ENCODE measurements around the gene ZBTB3.
A peak's percentile ranks its signal among the peaks of the same experiment; 100 is the strongest.
"Not testable (repeated sequence)": the region's sequence is repeated elsewhere in the genome, so short reads cannot be mapped to it uniquely, and the experiment has no call there.

ZBTB3 gene

GRCh38 chr11:62757846-62758788, 4.2 kb upstream of the ZBTB3 start:
- DNase-seq (ENCODE audit: low read depth): no peak

GRCh38 chr11:62755086-62755615, 1.2 kb upstream of the ZBTB3 start:
- DNase-seq (ENCODE audit: low read depth): no peak

GRCh38 chr11:62752994-62753735, 795 bp downstream of the ZBTB3 start:
- no peak for DNase-seq (ENCODE audit: low read depth)

GRCh38 chr11:62752177-62752785, 1.7 kb downstream of the ZBTB3 start:
- no peak for DNase-seq (ENCODE audit: low read depth)

- not testable (repeated sequence) for DNase-seq (ENCODE audit: low read depth)
These were observed 4.0 kb downstream of the ZBTB3 start for GRCh38 chr11:62749931-62750330.

GRCh38 chr11:62747475-62748160, 6.3 kb downstream of the ZBTB3 start:
- no peak for DNase-seq (ENCODE audit: low read depth)

GRCh38 chr11:62737196-62737595, 16.8 kb downstream of the ZBTB3 start:
- DNase-seq (ENCODE audit: low read depth): no peak

GRCh38 chr11:62732830-62733229, 21.1 kb downstream of the ZBTB3 start:
- DNase-seq (ENCODE audit: low read depth): no peak

- DNase-seq (ENCODE audit: low read depth): not testable (repeated sequence)
These were observed 23.9 kb downstream of the ZBTB3 start for GRCh38 chr11:62730076-62730475.

- peak; percentile 73 for DNase-seq (ENCODE audit: low read depth)
These were observed 25.6 kb downstream of the ZBTB3 start, which contains the start of gene TTC9C for GRCh38 chr11:62728171-62728988. Gene TTC9C (plus strand): TSS chr11:62728486. CDS start chr11:62728849, 363 bp downstream.

- DNase-seq (ENCODE audit: low read depth): peak; percentile 72
These were observed 26.1 kb downstream of the ZBTB3 start for GRCh38 chr11:62727872-62728170.

GRCh38 chr11:62727165-62727871, 26.6 kb downstream of the ZBTB3 start, which contains the start of gene HNRNPUL2:
Gene HNRNPUL2 (minus strand): TSS chr11:62727457. CDS start chr11:62727156, 301 bp downstream.
- peak; percentile 99 for DNase-seq (ENCODE audit: low read depth)

GRCh38 chr11:62726915-62727164, 27.1 kb downstream of the ZBTB3 start:
- no peak for DNase-seq (ENCODE audit: low read depth)

- peak; percentile 10 for DNase-seq (ENCODE audit: low read depth)
These were observed 27.6 kb downstream of the ZBTB3 start for GRCh38 chr11:62726156-62726914.

- no peak for DNase-seq (ENCODE audit: low read depth)
These were observed 28.3 kb downstream of the ZBTB3 start for GRCh38 chr11:62725646-62726045.

GRCh38 chr11:62724171-62724570, 29.8 kb downstream of the ZBTB3 start:
- no peak for DNase-seq (ENCODE audit: low read depth)

- no peak for DNase-seq (ENCODE audit: low read depth)
These were observed 32.0 kb downstream of the ZBTB3 start for GRCh38 chr11:62721994-62722393.

- DNase-seq (ENCODE audit: low read depth): no peak
These were observed 34.5 kb downstream of the ZBTB3 start for GRCh38 chr11:62719302-62719978.

- no peak for DNase-seq (ENCODE audit: low read depth)
These were observed 37.1 kb downstream of the ZBTB3 start for GRCh38 chr11:62716816-62717215.
